ENCODE data around the gene KCNAB3.

Gene KCNAB3

GRCh38 chr17:7945651-7946050, 16.0 kb upstream of the KCNAB3 start:
- DNase-seq (ENCODE audit: low read depth) = no peak
- no peak overlapping the region for H3K4me3 ChIP-seq (ENCODE audit: low read depth, low read length)
- TF ChIP-seq MYC (IDR thresholded peaks at IDR 0.05; ENCODE audit: low read depth, low read length) (no peak), MAX (IDR thresholded peaks at IDR 0.05; ENCODE audit: low read depth, low read length) (no peak), POLR2A (IDR thresholded peaks at IDR 0.05; ENCODE audit: extremely low read depth, insufficient read length) (no peak), CTCF (IDR thresholded peaks at IDR 0.05; ENCODE audit: low read depth, low read length) (no peak)

- TF ChIP-seq MYC (IDR thresholded peaks at IDR 0.05; ENCODE audit: low read depth, low read length) = no peak
- no peak for TF ChIP-seq CTCF (IDR thresholded peaks at IDR 0.05; ENCODE audit: low read depth, low read length)
- TF ChIP-seq POLR2A (IDR thresholded peaks at IDR 0.05; ENCODE audit: extremely low read depth, insufficient read length) = no peak
- TF ChIP-seq MAX (IDR thresholded peaks at IDR 0.05; ENCODE audit: low read depth, low read length) = no peak
- no peak overlapping the region for H3K4me3 ChIP-seq (ENCODE audit: low read depth, low read length)
- DNase-seq (ENCODE audit: low read depth) = no peak
Observed at GRCh38 chr17:7944326-7944725, 14.7 kb upstream of the KCNAB3 start.

- TF ChIP-seq CTCF (IDR thresholded peaks at IDR 0.05; ENCODE audit: low read depth, low read length) = no peak
- no peak for TF ChIP-seq MAX (IDR thresholded peaks at IDR 0.05; ENCODE audit: low read depth, low read length)
- no peak for TF ChIP-seq POLR2A (IDR thresholded peaks at IDR 0.05; ENCODE audit: extremely low read depth, insufficient read length)
- no peak for TF ChIP-seq MYC (IDR thresholded peaks at IDR 0.05; ENCODE audit: low read depth, low read length)
- no peak for DNase-seq (ENCODE audit: low read depth)
- H3K4me3 ChIP-seq (ENCODE audit: low read depth, low read length) = no peak overlapping the region
Observed at GRCh38 chr17:7943291-7943690, 13.6 kb upstream of the KCNAB3 start.

- no peak overlapping the region for H3K4me3 ChIP-seq (ENCODE audit: low read depth, low read length)
- TF ChIP-seq MYC (IDR thresholded peaks at IDR 0.05; ENCODE audit: low read depth, low read length) (no peak), CTCF (IDR thresholded peaks at IDR 0.05; ENCODE audit: low read depth, low read length) (no peak), POLR2A (IDR thresholded peaks at IDR 0.05; ENCODE audit: extremely low read depth, insufficient read length) (no peak), MAX (IDR thresholded peaks at IDR 0.05; ENCODE audit: low read depth, low read length) (no peak)
- no peak for DNase-seq (ENCODE audit: low read depth)
Observed at GRCh38 chr17:7940743-7941142, 11.1 kb upstream of the KCNAB3 start.

GRCh38 chr17:7940034-7940433, 10.4 kb upstream of the KCNAB3 start:
- no peak for DNase-seq (ENCODE audit: low read depth)
- TF ChIP-seq POLR2A (IDR thresholded peaks at IDR 0.05; ENCODE audit: extremely low read depth, insufficient read length) (no peak), CTCF (IDR thresholded peaks at IDR 0.05; ENCODE audit: low read depth, low read length) (no peak), MYC (IDR thresholded peaks at IDR 0.05; ENCODE audit: low read depth, low read length) (no peak), MAX (IDR thresholded peaks at IDR 0.05; ENCODE audit: low read depth, low read length) (no peak)
- H3K4me3 ChIP-seq (ENCODE audit: low read depth, low read length) = no peak overlapping the region

- no peak for TF ChIP-seq MAX (IDR thresholded peaks at IDR 0.05; ENCODE audit: low read depth, low read length)
- TF ChIP-seq MYC (IDR thresholded peaks at IDR 0.05; ENCODE audit: low read depth, low read length) = no peak
- no peak for TF ChIP-seq CTCF (IDR thresholded peaks at IDR 0.05; ENCODE audit: low read depth, low read length)
- no peak for TF ChIP-seq POLR2A (IDR thresholded peaks at IDR 0.05; ENCODE audit: extremely low read depth, insufficient read length)
- no peak overlapping the region for H3K4me3 ChIP-seq (ENCODE audit: low read depth, low read length)
- no peak for DNase-seq (ENCODE audit: low read depth)
Observed at GRCh38 chr17:7935859-7936258, 6.2 kb upstream of the KCNAB3 start.

Measured in NB4 (cell line).